ENCODE measurements around the gene PTPRE. TPM values are rescaled to one million over a fixed set of nuclear protein-coding genes. Genes with fewer than 3 reads are reported as not detected.
A peak's percentile ranks its signal among the peaks of the same experiment; 100 is the strongest.

PTPRE gene
- total RNA-seq, 3 donors from 2014 or later (not counting 1 experiment from before 2014, with no cell fraction given): 274 to 280 (median 275) TPM

DNA sequence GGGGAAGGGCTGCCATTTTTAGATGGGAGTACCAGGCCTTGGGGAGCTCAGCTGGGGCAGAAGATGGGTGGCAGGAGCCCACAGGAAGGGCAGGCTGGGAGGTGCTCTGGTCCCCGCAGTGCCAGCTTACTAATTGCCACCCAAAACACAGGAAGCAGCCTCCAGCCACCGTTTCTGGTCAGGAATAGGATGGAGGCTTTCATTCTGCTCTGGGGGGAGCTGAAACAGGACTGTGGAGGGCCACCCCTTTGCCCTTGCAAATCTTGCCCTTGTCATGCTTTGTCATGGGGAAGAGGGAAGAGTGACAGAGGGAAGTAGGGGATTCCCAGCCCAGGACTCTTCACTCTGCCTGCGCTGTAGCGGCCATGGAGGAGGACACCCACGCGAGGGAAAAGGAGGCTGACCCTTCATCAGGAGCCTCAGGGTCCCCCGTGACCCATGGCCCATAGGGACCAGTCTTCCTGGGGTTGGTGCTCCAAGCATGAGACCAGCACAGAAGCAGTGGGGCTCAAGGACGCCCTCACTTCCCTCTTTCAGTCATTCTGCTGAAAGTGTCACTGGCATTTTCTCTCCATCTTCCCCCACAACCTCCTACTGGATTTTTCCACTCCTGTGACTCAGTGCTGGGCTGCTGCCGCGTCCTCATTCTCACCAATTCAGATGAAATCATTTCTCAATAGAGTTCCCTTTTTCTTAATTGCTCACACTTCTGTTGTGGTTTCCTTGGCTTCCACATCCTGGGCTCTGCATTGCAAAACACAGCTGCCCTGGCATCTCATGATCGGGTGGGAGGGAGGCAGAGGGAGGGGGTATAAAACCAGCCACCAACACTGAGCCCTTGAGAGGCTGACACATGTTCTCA, 157.4 kb downstream of the PTPRE start:
- H3K27me3 ChIP-seq (ENCODE audit: control insufficient read depth, insufficient read depth, low read length): no peaks in the 10 kb centered on the region
- peaks cover 87% of the 10 kb centered on the region for H3K4me1 ChIP-seq (ENCODE audit: control insufficient read depth, insufficient read depth, low read length)
- peaks cover 70% of the 10 kb centered on the region for H3K36me3 ChIP-seq (ENCODE audit: control insufficient read depth, insufficient read depth, low read length)
- TF ChIP-seq, protein P1, sequence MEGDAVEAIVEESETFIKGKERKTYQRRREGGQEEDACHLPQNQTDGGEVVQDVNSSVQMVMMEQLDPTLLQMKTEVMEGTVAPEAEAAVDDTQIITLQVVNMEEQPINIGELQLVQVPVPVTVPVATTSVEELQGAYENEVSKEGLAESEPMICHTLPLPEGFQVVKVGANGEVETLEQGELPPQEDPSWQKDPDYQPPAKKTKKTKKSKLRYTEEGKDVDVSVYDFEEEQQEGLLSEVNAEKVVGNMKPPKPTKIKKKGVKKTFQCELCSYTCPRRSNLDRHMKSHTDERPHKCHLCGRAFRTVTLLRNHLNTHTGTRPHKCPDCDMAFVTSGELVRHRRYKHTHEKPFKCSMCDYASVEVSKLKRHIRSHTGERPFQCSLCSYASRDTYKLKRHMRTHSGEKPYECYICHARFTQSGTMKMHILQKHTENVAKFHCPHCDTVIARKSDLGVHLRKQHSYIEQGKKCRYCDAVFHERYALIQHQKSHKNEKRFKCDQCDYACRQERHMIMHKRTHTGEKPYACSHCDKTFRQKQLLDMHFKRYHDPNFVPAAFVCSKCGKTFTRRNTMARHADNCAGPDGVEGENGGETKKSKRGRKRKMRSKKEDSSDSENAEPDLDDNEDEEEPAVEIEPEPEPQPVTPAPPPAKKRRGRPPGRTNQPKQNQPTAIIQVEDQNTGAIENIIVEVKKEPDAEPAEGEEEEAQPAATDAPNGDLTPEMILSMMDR (IDR thresholded peaks at IDR 0.05): no peak
- no peak overlapping the region for H3K4me3 ChIP-seq (ENCODE audit: low read length)
- intact Hi-C loops (cut with micrococcal nuclease): loop anchor here (1.0 to 2.0 kb wide), 2 partner anchors 16 to 74 kb away; no protein-coding TSS in a partner anchor
- peak overlapping the region; percentile 88 for H3K4me3 Mint-ChIP-seq
- peak; percentile 60 to 76 (median 64) for ATAC-seq
- DNase-seq: peak; percentile 63 to 86
- H3K27me3 Mint-ChIP-seq (ENCODE audit: low read depth in 2 of 2): no peaks in the 10 kb centered on the region
- H3K4me1 Mint-ChIP-seq: peaks cover 84 to 85% of the 10 kb centered on the region in 2 donors
- H3K36me3 Mint-ChIP-seq: peaks cover 22% of the 10 kb centered on the region
- H3K27ac ChIP-seq (ENCODE audit: low read length): peak overlapping the region; percentile 86
- H3K27ac Mint-ChIP-seq: peak overlapping the region; percentile 88
- H3K9me3 ChIP-seq (ENCODE audit: control insufficient read depth, insufficient read depth, low read length): no peaks in the 10 kb centered on the region
- WGBS (ENCODE audit: insufficient coverage): 7% methylated on average over 11 of the region's 11 CpGs
- no peaks in the 10 kb centered on the region for H3K9me3 Mint-ChIP-seq

DNA sequence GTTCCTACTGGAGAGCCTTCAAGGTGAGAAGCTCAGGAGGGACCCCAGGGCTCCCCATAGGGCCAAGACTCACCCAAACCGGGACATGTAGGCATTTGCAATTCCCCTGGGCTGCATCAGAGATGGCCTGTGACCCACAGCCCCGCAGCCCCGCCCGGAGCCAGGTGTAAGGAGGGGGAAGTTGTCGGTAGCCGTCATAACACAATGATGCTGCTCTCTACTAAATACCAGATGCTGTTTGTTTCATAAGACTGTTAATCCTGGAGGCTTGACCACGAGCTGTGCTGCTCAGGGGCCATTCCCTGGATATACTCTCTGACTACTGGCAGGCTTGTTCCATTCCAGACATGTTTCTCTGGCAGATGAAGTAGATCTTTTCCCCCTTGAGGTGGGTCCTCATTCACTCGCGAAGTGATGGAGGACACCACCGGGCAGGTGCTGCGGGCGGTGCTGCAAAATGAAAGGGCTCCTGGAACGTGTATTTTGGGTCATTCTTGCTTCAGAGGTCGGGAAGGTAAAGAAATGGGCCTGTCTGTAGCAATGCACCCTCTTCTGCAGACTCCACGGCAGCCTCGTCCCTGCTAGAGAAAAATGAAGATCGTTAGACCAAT, 158.2 kb downstream of the PTPRE start:
- ATAC-seq: peak in 2 of 3 donors; percentile 35 to 46
- Mint-ChIP-seq H3K27me3 (ENCODE audit: low read depth in 2 of 2) (no peaks in the 10 kb centered on the region), H3K9me3 (no peaks in the 10 kb centered on the region), H3K36me3 (peaks cover 22% of the 10 kb centered on the region), H3K4me1 (peaks cover 84 to 85% of the 10 kb centered on the region in 2 donors), H3K4me3 (peak overlapping the region; percentile 79), H3K27ac (peak overlapping the region; percentile 88)
- Histone ChIP-seq H3K27me3 (ENCODE audit: control insufficient read depth, insufficient read depth, low read length) (no peaks in the 10 kb centered on the region), H3K27ac (ENCODE audit: low read length) (peak overlapping the region; percentile 86), H3K4me1 (ENCODE audit: control insufficient read depth, insufficient read depth, low read length) (peaks cover 84% of the 10 kb centered on the region), H3K36me3 (ENCODE audit: control insufficient read depth, insufficient read depth, low read length) (peaks cover 70% of the 10 kb centered on the region), H3K9me3 (ENCODE audit: control insufficient read depth, insufficient read depth, low read length) (no peaks in the 10 kb centered on the region), H3K4me3 (ENCODE audit: low read length) (no peak overlapping the region)
- WGBS (ENCODE audit: insufficient coverage): 46% methylated on average over 17 of the region's 17 CpGs
- TF ChIP-seq, protein P1 (IDR thresholded peaks at IDR 0.05): no peak
- DNase-seq: peak in 1 of 2 donors; percentile 16
- intact Hi-C loops (cut with micrococcal nuclease): loop anchor here (1.0 to 2.0 kb wide), 2 partner anchors 17 to 74 kb away; no protein-coding TSS in a partner anchor

DNA sequence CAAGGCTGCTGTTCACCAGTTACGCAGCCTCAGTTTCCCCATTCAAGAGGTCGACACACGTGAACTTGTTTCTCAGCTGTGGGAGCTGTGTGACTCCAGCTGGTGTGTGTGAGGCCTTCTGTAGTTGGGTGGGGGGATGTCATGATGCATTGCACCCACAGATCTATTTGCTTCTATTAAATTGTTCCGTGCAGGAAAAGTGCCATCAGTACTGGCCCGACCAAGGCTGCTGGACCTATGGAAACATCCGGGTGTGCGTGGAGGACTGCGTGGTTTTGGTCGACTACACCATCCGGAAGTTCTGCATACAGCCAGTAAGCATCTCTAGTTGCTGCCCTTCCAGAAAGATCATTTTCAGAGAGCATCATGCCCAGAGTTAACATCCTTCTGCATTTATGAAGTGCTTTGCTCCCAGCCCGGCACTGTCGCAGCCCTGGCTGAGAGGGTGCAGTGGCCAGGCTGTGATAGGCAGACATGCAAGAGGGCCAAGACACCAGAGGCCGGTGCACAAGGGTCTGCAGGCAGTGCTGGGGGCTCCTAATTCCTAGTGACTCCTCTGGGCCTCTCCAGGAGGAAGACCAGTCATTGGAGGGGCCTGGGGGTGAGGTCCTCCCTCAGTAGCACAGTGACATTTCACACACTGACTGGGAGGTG, 159.1 kb downstream of the PTPRE start:
- Histone ChIP-seq H3K4me1 (ENCODE audit: control insufficient read depth, insufficient read depth, low read length) (peaks cover 77% of the 10 kb centered on the region), H3K4me3 (ENCODE audit: low read length) (no peak overlapping the region), H3K9me3 (ENCODE audit: control insufficient read depth, insufficient read depth, low read length) (no peaks in the 10 kb centered on the region), H3K27ac (ENCODE audit: low read length) (peak overlapping the region; percentile 86), H3K36me3 (ENCODE audit: control insufficient read depth, insufficient read depth, low read length) (peaks cover 71% of the 10 kb centered on the region), H3K27me3 (ENCODE audit: control insufficient read depth, insufficient read depth, low read length) (no peaks in the 10 kb centered on the region)
- Mint-ChIP-seq H3K9me3 (no peaks in the 10 kb centered on the region), H3K27ac (peak overlapping the region; percentile 88), H3K27me3 (ENCODE audit: low read depth in 2 of 2) (no peaks in the 10 kb centered on the region), H3K36me3 (peaks cover 16% of the 10 kb centered on the region), H3K4me3 (peak overlapping the region; percentile 79), H3K4me1 (peaks cover 75 to 78% of the 10 kb centered on the region in 2 donors)
- TF ChIP-seq, protein P1 (IDR thresholded peaks at IDR 0.05): no peak
- 87% methylated on average over 13 of the region's 13 CpGs for WGBS (ENCODE audit: insufficient coverage)
- no peak for ATAC-seq
- intact Hi-C loops (cut with micrococcal nuclease): loop anchor here (2.0 kb wide), 1 partner anchor 75 kb away; no protein-coding TSS in a partner anchor
- DNase-seq: peak in 1 of 2 donors; percentile 15
